ENCODE data around the gene DNAJC1.
"Not testable (repeated sequence)": the region's sequence is repeated elsewhere in the genome, so short reads cannot be mapped to it uniquely, and the experiment has no call there.

Gene DNAJC1

GRCh38 chr10:21722209-21722608 is 281.3 kb downstream of the DNAJC1 start:
- DNase-seq: no peak

- DNase-seq: no peak
These were observed 282.4 kb downstream of the DNAJC1 start for GRCh38 chr10:21721000-21721665.

DNA sequence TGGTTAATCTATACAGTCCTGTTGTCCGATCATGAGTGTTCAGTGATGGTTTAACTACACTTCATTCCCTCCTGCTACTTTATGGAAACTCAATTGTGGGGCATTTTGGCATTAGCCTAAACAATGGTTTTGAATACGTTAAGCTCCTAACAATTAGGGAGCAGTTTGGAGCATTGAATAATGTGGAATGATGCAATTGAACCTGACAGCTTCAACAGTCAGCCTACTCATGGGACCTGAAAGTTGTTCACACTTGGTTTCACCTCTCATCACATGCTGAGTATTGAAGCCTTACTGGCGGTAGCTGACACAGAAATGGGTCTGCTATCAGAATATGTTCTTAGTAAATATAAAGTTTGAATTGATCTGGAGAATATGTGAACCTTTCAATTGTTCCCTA is 283.4 kb downstream of the DNAJC1 start:
- no peak for DNase-seq

GRCh38 chr10:21719502-21719901 is 284.0 kb downstream of the DNAJC1 start:
- no peak for DNase-seq

- DNase-seq: not testable (repeated sequence)
These were observed 286.0 kb downstream of the DNAJC1 start for GRCh38 chr10:21717437-21718054.

- DNase-seq: no peak
These were observed 287.9 kb downstream of the DNAJC1 start for GRCh38 chr10:21715531-21716195.

DNA sequence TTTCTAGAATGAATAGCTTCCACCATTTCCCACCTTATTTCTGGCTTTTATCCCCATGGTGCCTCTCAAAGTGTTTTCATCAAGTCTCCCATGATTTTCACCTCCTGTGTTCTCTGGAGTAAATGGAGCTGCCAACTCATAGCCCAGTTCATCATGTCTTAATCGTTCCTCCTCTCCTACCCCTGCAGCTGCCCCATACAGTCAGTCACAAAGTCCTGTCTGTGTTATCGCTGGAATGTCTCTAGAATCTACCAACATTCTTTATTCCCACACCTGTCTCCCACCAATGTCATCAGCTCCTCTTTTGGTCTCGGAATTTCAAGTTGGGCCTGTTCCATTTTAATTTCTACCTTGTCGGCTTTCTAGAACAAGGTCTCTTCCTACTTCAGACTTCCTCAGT is 290.6 kb downstream of the DNAJC1 start:
- no peak for DNase-seq

GRCh38 chr10:21707498-21707897 is 296.0 kb downstream of the DNAJC1 start:
- no peak for DNase-seq
